ENCODE measurements around the gene CCN6. TPM values are rescaled to one million over a fixed set of nuclear protein-coding genes. Genes with fewer than 3 reads are reported as not detected.

CCN6 gene
- total RNA-seq, 2 donors from 2014 or later, result not detected

- H3K9me3 Mint-ChIP-seq, result no peaks in the 10 kb centered on the region
- no peaks in the 10 kb centered on the region for H3K9me3 ChIP-seq (ENCODE audit: control insufficient read depth, low read length)
- H3K27me3 Mint-ChIP-seq (ENCODE audit: insufficient read depth), result peaks cover 2% of the 10 kb centered on the region
- peaks cover 25% of the 10 kb centered on the region for H3K36me3 ChIP-seq (ENCODE audit: control insufficient read depth, insufficient read depth, low read length)
- no peak within 1 kb of the TSS for H3K27ac Mint-ChIP-seq
- peak; percentile 97 for DNase-seq
- H3K4me1 Mint-ChIP-seq, result peaks cover 3% of the 10 kb centered on the region
- WGBS, 2 experiments (ENCODE audit: insufficient coverage in 1 of 2, insufficient read length in 1 of 2), result 0% methylated on average over 29 to 60 of the region's 60 CpGs
- H3K36me3 Mint-ChIP-seq (ENCODE audit: low read depth), result peaks cover 34% of the 10 kb centered on the region
- H3K4me3 Mint-ChIP-seq, result no peak within 1 kb of the TSS
- H3K4me1 ChIP-seq (ENCODE audit: control insufficient read depth, insufficient read depth, low read length), result no peaks in the 10 kb centered on the region
- peak within 1 kb of the TSS; percentile 94 for H3K4me3 ChIP-seq (ENCODE audit: low read length)
- TF ChIP-seq CTCF (conservative IDR thresholded peaks at IDR 0.05), result peak; percentile 12
- H3K27ac ChIP-seq (ENCODE audit: low read depth, low read length), result peak within 1 kb of the TSS; percentile 59
- H3K27me3 ChIP-seq (ENCODE audit: control insufficient read depth, insufficient read depth, low read length, poor library complexity, severe bottlenecking), result peaks cover 13% of the 10 kb centered on the region
- peak within 1 kb of the TSS; percentile 56 for H3K9ac ChIP-seq (ENCODE audit: extremely low read depth, low read length, poor library complexity, severe bottlenecking)
Observed at GRCh38 chr6:112087136-112087911, 33.4 kb downstream of the CCN6 start, which contains the start of the genes FAM229B and TUBE1. Gene FAM229B (plus strand): TSS chr6:112087591. CDS start chr6:112099284, 11,693 bp downstream. Gene TUBE1 (minus strand): TSS chr6:112087482. CDS start chr6:112087434, 48 bp downstream.

GRCh38 chr6:112087916-112088315 lies 34.0 kb downstream of the CCN6 start:
- H3K27me3 ChIP-seq (ENCODE audit: control insufficient read depth, insufficient read depth, low read length, poor library complexity, severe bottlenecking), result peaks cover 13% of the 10 kb centered on the region
- no peaks in the 10 kb centered on the region for H3K9me3 ChIP-seq (ENCODE audit: control insufficient read depth, low read length)
- H3K9ac ChIP-seq (ENCODE audit: extremely low read depth, low read length, poor library complexity, severe bottlenecking), result peak overlapping the region; percentile 56
- TF ChIP-seq CTCF (conservative IDR thresholded peaks at IDR 0.05), result no peak
- H3K27ac ChIP-seq (ENCODE audit: low read depth, low read length), result peak overlapping the region; percentile 40
- peaks cover 25% of the 10 kb centered on the region for H3K36me3 ChIP-seq (ENCODE audit: control insufficient read depth, insufficient read depth, low read length)
- H3K4me1 Mint-ChIP-seq, result peaks cover 3% of the 10 kb centered on the region
- peaks cover 2% of the 10 kb centered on the region for H3K27me3 Mint-ChIP-seq (ENCODE audit: insufficient read depth)
- no peak overlapping the region for H3K4me3 Mint-ChIP-seq
- peaks cover 28% of the 10 kb centered on the region for H3K36me3 Mint-ChIP-seq (ENCODE audit: low read depth)
- 47 to 48% methylated on average over 5 to 7 of the region's 7 CpGs for WGBS, 2 experiments (ENCODE audit: insufficient coverage in 1 of 2, insufficient read length in 1 of 2)
- H3K4me1 ChIP-seq (ENCODE audit: control insufficient read depth, insufficient read depth, low read length), result no peaks in the 10 kb centered on the region
- no peaks in the 10 kb centered on the region for H3K9me3 Mint-ChIP-seq
- no peak for DNase-seq
- no peak overlapping the region for H3K27ac Mint-ChIP-seq
- H3K4me3 ChIP-seq (ENCODE audit: low read length), result peak overlapping the region; percentile 94

- peaks cover 17% of the 10 kb centered on the region for H3K4me1 ChIP-seq (ENCODE audit: control insufficient read depth, insufficient read depth, low read length)
- Mint-ChIP-seq H3K27me3 (ENCODE audit: insufficient read depth) (no peaks in the 10 kb centered on the region), H3K4me3 (no peak overlapping the region), H3K27ac (no peak overlapping the region), H3K4me1 (peaks cover 41% of the 10 kb centered on the region), H3K9me3 (no peaks in the 10 kb centered on the region), H3K36me3 (ENCODE audit: low read depth) (no peaks in the 10 kb centered on the region)
- no peaks in the 10 kb centered on the region for H3K9me3 ChIP-seq (ENCODE audit: control insufficient read depth, low read length)
- no peak overlapping the region for H3K4me3 ChIP-seq (ENCODE audit: low read length)
- no peak for TF ChIP-seq CTCF (conservative IDR thresholded peaks at IDR 0.05)
- no peak overlapping the region for H3K27ac ChIP-seq (ENCODE audit: low read depth, low read length)
- no peaks in the 10 kb centered on the region for H3K36me3 ChIP-seq (ENCODE audit: control insufficient read depth, insufficient read depth, low read length)
- no peak overlapping the region for H3K9ac ChIP-seq (ENCODE audit: extremely low read depth, low read length, poor library complexity, severe bottlenecking)
- no peaks in the 10 kb centered on the region for H3K27me3 ChIP-seq (ENCODE audit: control insufficient read depth, insufficient read depth, low read length, poor library complexity, severe bottlenecking)
- 93 to 100% methylated on average over 2 of the region's 2 CpGs for WGBS, 2 experiments (ENCODE audit: insufficient coverage in 1 of 2, insufficient read length in 1 of 2)
- DNase-seq, result no peak
Observed at GRCh38 chr6:112096901-112097300, 43.0 kb downstream of the CCN6 start.

Measured in endodermal cell (in vitro differentiated cells).